HEK293 (cell line): ENCODE results near the gene DNAH12.

Experiments
- CTCF ChIA-PET: fragments of 350-600 bp; formaldehyde crosslinking; extraction: SDS; loops from one replicate; lab custom pipeline; 2021; ENCODE audit warnings: antibody characterized with exemption; lab: Yijun Ruan, JAX
- POLR2A ChIA-PET: fragments of 300-600 bp; formaldehyde crosslinking; extraction: SDS; loops from one replicate; lab custom pipeline; 2020; ENCODE audit warnings: antibody characterized with exemption, inconsistent platforms; lab: Yijun Ruan, JAX
- H3K27ac ChIP-seq: fragments of 200-500 bp; sonication (Bioruptor generic); 2 replicates; pipeline ENCODE4 v1.5.1; 2014; ENCODE audit warnings: low read depth, low read length, control low read depth, inconsistent platforms; ENCODE audit errors: extremely low read depth
- H3K36me3 ChIP-seq, 2 experiments: fragments of 200-500 bp in 1 of 2; sonication (Bioruptor generic) in 1 of 2; 1 replicate in 1 of 2; 2 replicates in 1 of 2; pipeline ENCODE4 v1.5.1; 2014 to 2017; ENCODE audit warnings: inconsistent platforms in 2 of 2, low read length in 2 of 2; ENCODE audit not compliant: control insufficient read depth in 2 of 2, insufficient read depth in 1 of 2
- H3K4me1 ChIP-seq: fragments of 200-500 bp; sonication (Bioruptor generic); 2 replicates; pipeline ENCODE4 v1.5.1; 2014; ENCODE audit warnings: mild to moderate bottlenecking, low read length, inconsistent platforms; ENCODE audit not compliant: control insufficient read depth, insufficient read depth
- H3K4me3 ChIP-seq: 2 replicates; pipeline ENCODE4 v1.5.1; 2011; ENCODE audit warnings: low read depth, mild to moderate bottlenecking, control low read depth, low read length, moderate library complexity
- H3K9me3 ChIP-seq: fragments of 200-500 bp; sonication (Bioruptor generic); 2 replicates; pipeline ENCODE4 v1.5.1; 2014; ENCODE audit warnings: low read depth, low read length, inconsistent platforms; ENCODE audit not compliant: control insufficient read depth, insufficient read depth
- GLIS1 ChIP-seq: fragments of 450-650 bp; formaldehyde crosslinking; IDR thresholded peaks from 2 replicates; pipeline ENCODE4 v1.5.1; 2016; ENCODE audit warnings: missing biosample characterization, missing genetic modification characterization
- HOXA7 ChIP-seq: sonication (generic); formaldehyde crosslinking; IDR thresholded peaks from 2 replicates; pipeline ENCODE4 v1.8.1; 2022; ENCODE audit warnings: missing genetic modification reagents, borderline replicate concordance
- IKZF3 ChIP-seq: fragments of 450-650 bp; IDR thresholded peaks from 2 replicates; pipeline ENCODE4 v1.5.0; 2018; ENCODE audit warnings: missing biosample characterization, mild to moderate bottlenecking, missing genetic modification characterization, moderate library complexity
- KLF10 ChIP-seq: fragments of 450-650 bp; IDR thresholded peaks from 2 replicates; pipeline ENCODE4 v1.5.1; 2018; ENCODE audit warnings: missing biosample characterization, mild to moderate bottlenecking, missing genetic modification characterization
- KLF17 ChIP-seq: fragments of 450-650 bp; formaldehyde crosslinking; IDR thresholded peaks from 2 replicates; pipeline ENCODE4 v1.5.1; 2016; ENCODE audit warnings: missing biosample characterization, missing genetic modification characterization
- SALL2 ChIP-seq: fragments of 450-650 bp; formaldehyde crosslinking; IDR thresholded peaks from 2 replicates; pipeline ENCODE4 v1.5.0; 2017; ENCODE audit warnings: missing biosample characterization, mild to moderate bottlenecking, missing genetic modification characterization, borderline replicate concordance
- TCF7L2 ChIP-seq: IDR thresholded peaks from 2 replicates; pipeline ENCODE4 v1.6.1; 2011; ENCODE audit warnings: low read depth, mild to moderate bottlenecking, inconsistent platforms, low read length, moderate library complexity, borderline replicate concordance
- ZBTB49 ChIP-seq: fragments of 450-650 bp; formaldehyde crosslinking; IDR thresholded peaks from 2 replicates; pipeline ENCODE4 v1.5.1; 2016; ENCODE audit warnings: missing biosample characterization, missing genetic modification characterization, low read depth
- ZFP3 ChIP-seq: fragments of 450-650 bp; formaldehyde crosslinking; IDR thresholded peaks from 2 replicates; pipeline ENCODE4 v1.5.1; 2016; ENCODE audit warnings: low read depth, missing biosample characterization, missing genetic modification characterization
- ZNF133 ChIP-seq: fragments of 450-650 bp; formaldehyde crosslinking; IDR thresholded peaks from 2 replicates; pipeline ENCODE4 v1.5.1; 2016; ENCODE audit warnings: missing biosample characterization, missing genetic modification characterization
- ZNF138 ChIP-seq: fragments of 450-650 bp; formaldehyde crosslinking; IDR thresholded peaks from 2 replicates; pipeline ENCODE4 v1.5.1; 2016; ENCODE audit warnings: missing biosample characterization, missing genetic modification characterization, borderline replicate concordance
- ZNF302 ChIP-seq: fragments of 450-650 bp; formaldehyde crosslinking; IDR thresholded peaks from 2 replicates; pipeline ENCODE4 v1.5.1; 2016; ENCODE audit warnings: missing biosample characterization, missing genetic modification characterization, low read depth
- ZNF311 ChIP-seq: fragments of 450-650 bp; formaldehyde crosslinking; IDR thresholded peaks from 2 replicates; pipeline ENCODE4 v1.5.1; 2017; ENCODE audit warnings: missing biosample characterization, missing genetic modification characterization, borderline replicate concordance
- ZNF341 ChIP-seq: fragments of 450-650 bp; formaldehyde crosslinking; IDR thresholded peaks from 2 replicates; pipeline ENCODE4; 2016; ENCODE audit warnings: low read depth, missing biosample characterization, missing genetic modification characterization
- ZNF416 ChIP-seq: fragments of 450-650 bp; formaldehyde crosslinking; IDR thresholded peaks from 2 replicates; pipeline ENCODE4 v1.5.1; 2016; ENCODE audit warnings: missing biosample characterization, missing genetic modification characterization
- ZNF473 ChIP-seq: fragments of 450-650 bp; formaldehyde crosslinking; IDR thresholded peaks from 2 replicates; pipeline ENCODE4 v1.5.1; 2017; ENCODE audit warnings: missing biosample characterization, missing genetic modification characterization
- ZNF544 ChIP-seq: fragments of 450-650 bp; formaldehyde crosslinking; IDR thresholded peaks from 2 replicates; pipeline ENCODE4 v1.5.0; 2017; ENCODE audit warnings: missing biosample characterization, missing genetic modification characterization
- ZNF555 ChIP-seq: fragments of 450-650 bp; formaldehyde crosslinking; conservative IDR thresholded peaks from 2 replicates; pipeline ENCODE4 v1.5.1; 2017; ENCODE audit warnings: missing biosample characterization, mild to moderate bottlenecking, missing genetic modification characterization, inconsistent platforms
- ZNF571 ChIP-seq: fragments of 450-650 bp; formaldehyde crosslinking; IDR thresholded peaks from 2 replicates; pipeline ENCODE4 v1.5.0; 2017; ENCODE audit warnings: missing biosample characterization, missing genetic modification characterization
- ZNF600 ChIP-seq: fragments of 450-650 bp; formaldehyde crosslinking; IDR thresholded peaks from 2 replicates; pipeline ENCODE4 v1.5.1; 2016; ENCODE audit warnings: missing biosample characterization, missing genetic modification characterization
- ZNF629 ChIP-seq: fragments of 450-650 bp; formaldehyde crosslinking; IDR thresholded peaks from 2 replicates; pipeline ENCODE4 v1.5.1; 2017; ENCODE audit warnings: missing biosample characterization, missing genetic modification characterization
- ZNF776 ChIP-seq: fragments of 450-650 bp; formaldehyde crosslinking; IDR thresholded peaks from 2 replicates; pipeline ENCODE4 v1.5.0; 2017; ENCODE audit warnings: missing biosample characterization, missing genetic modification characterization, borderline replicate concordance
- ZNF777 ChIP-seq: fragments of 450-650 bp; formaldehyde crosslinking; IDR thresholded peaks from 2 replicates; pipeline ENCODE4 v1.5.1; 2017; ENCODE audit warnings: missing biosample characterization, missing genetic modification characterization, borderline replicate concordance
- ZNF843 ChIP-seq: fragments of 450-650 bp; formaldehyde crosslinking; IDR thresholded peaks from 2 replicates; pipeline ENCODE4 v1.5.1; 2016; ENCODE audit warnings: missing biosample characterization, missing genetic modification characterization
- ZXDB ChIP-seq: fragments of 450-650 bp; formaldehyde crosslinking; IDR thresholded peaks from 2 replicates; pipeline ENCODE4 v1.5.1; 2016; ENCODE audit warnings: missing biosample characterization, missing genetic modification characterization
- TF ChIP-seq, protein P1 (sequence below): fragments of 450-650 bp; formaldehyde crosslinking; IDR thresholded peaks from 2 replicates; pipeline ENCODE4 v1.5.1; 2017; ENCODE audit warnings: missing biosample characterization, missing genetic modification characterization
- TF ChIP-seq, protein P2 (sequence below): fragments of 450-650 bp; formaldehyde crosslinking; IDR thresholded peaks from 2 replicates; pipeline ENCODE4 v1.5.1; 2016; ENCODE audit warnings: missing biosample characterization, missing genetic modification characterization

The DNAH12 gene

DNA sequence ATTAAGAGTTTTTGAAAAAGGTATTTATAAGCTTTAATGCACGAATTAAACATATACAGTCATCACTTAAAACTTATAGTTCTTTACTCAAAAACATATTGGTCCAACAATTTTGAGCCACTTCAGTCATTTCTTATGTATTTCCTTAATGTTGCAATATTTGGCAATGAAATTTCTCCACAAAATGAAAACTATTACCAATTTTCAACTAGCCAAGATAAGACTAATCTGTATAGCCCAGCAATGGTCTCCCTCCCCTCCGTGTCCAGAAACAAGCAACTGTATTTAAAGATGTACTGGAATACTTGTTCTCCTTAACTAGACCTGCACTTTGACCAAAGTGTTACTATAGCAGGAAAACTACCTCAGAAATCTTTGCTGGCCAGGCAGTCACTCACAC, 43.8 kb upstream of the DNAH12 start:
- Histone ChIP-seq H3K4me3 (no peak overlapping the region), H3K9me3 (no peaks in the 10 kb centered on the region), H3K36me3 (peaks cover 0 to 8% of the 10 kb centered on the region in 2 experiments; a peak in 2 of 3 replicates), H3K27ac (no peak overlapping the region), H3K4me1 (no peaks in the 10 kb centered on the region)
- CTCF ChIA-PET = no interaction called here
- TF ChIP-seq GLIS1 (no peak), ZNF544 (tag by site-specific recombination) (no peak), KLF10 (tag by site-specific recombination) (no peak), TCF7L2 (no peak), ZNF777 (tag by site-specific recombination) (no peak), ZNF843 (tag by site-specific recombination) (no peak), ZNF133 (tag by site-specific recombination) (no peak), ZNF416 (no peak), ZNF600 (tag by site-specific recombination) (no peak), HOXA7 (CRISPR knock-in tag) (no peak), ZNF138 (tag by site-specific recombination) (no peak)
- POLR2A ChIA-PET = no interaction called here

- CTCF ChIA-PET = no interaction called here
- Histone ChIP-seq H3K4me1 (0 out of 2 replicates have a peak, but pooled peaks cover 3% of the 10 kb centered on the region), H3K4me3 (no peak overlapping the region)
- TF ChIP-seq SALL2 (tag by site-specific recombination) (no peak), ZNF473 (tag by site-specific recombination) (no peak), IKZF3 (tag by site-specific recombination) (no peak), ZXDB (tag by site-specific recombination) (no peak), ZNF133 (tag by site-specific recombination) (no peak), KLF17 (tag by site-specific recombination) (no peak), ZNF629 (tag by site-specific recombination) (no peak), ZBTB49 (tag by site-specific recombination) (no peak), ZNF544 (tag by site-specific recombination) (no peak), ZNF776 (tag by site-specific recombination) (no peak), ZNF555 (no peak), ZNF311 (tag by site-specific recombination) (no peak), ZNF341 (tag by site-specific recombination) (no peak), ZNF571 (tag by site-specific recombination) (no peak), ZNF302 (tag by site-specific recombination) (no peak), ZFP3 (tag by site-specific recombination) (no peak)
- TF ChIP-seq, protein P1, sequence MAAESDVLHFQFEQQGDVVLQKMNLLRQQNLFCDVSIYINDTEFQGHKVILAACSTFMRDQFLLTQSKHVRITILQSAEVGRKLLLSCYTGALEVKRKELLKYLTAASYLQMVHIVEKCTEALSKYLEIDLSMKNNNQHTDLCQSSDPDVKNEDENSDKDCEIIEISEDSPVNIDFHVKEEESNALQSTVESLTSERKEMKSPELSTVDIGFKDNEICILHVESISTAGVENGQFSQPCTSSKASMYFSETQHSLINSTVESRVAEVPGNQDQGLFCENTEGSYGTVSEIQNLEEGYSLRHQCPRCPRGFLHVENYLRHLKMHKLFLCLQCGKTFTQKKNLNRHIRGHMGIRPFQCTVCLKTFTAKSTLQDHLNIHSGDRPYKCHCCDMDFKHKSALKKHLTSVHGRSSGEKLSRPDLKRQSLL (tag by site-specific recombination) = no peak
- TF ChIP-seq, protein P2, sequence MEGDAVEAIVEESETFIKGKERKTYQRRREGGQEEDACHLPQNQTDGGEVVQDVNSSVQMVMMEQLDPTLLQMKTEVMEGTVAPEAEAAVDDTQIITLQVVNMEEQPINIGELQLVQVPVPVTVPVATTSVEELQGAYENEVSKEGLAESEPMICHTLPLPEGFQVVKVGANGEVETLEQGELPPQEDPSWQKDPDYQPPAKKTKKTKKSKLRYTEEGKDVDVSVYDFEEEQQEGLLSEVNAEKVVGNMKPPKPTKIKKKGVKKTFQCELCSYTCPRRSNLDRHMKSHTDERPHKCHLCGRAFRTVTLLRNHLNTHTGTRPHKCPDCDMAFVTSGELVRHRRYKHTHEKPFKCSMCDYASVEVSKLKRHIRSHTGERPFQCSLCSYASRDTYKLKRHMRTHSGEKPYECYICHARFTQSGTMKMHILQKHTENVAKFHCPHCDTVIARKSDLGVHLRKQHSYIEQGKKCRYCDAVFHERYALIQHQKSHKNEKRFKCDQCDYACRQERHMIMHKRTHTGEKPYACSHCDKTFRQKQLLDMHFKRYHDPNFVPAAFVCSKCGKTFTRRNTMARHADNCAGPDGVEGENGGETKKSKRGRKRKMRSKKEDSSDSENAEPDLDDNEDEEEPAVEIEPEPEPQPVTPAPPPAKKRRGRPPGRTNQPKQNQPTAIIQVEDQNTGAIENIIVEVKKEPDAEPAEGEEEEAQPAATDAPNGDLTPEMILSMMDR (tag by site-specific recombination) = no peak
- TF ChIP-seq, all 188 proteins: peak for 0
- Histone ChIP-seq H3K27ac (no peak overlapping the region), H3K9me3 (no peaks in the 10 kb centered on the region), H3K36me3 (peaks cover 0 to 14% of the 10 kb centered on the region in 2 experiments; a peak in 1 of 3 replicates)
- POLR2A ChIA-PET = no interaction called here
Observed at GRCh38 chr3:57586778-57587177, 42.6 kb upstream of the DNAH12 start.
